ENCODE results near the gene LPP. TPM values are rescaled to one million over a fixed set of nuclear protein-coding genes. Genes with fewer than 3 reads are reported as not detected.

LPP gene
- total RNA-seq, 2 experiments from 2014 or later, result 49.6 to 54.3 TPM

- Mint-ChIP-seq H3K27ac (no peak overlapping the region), H3K4me3 (no peak overlapping the region), H3K9me3 (peaks cover 2% of the 10 kb centered on the region), H3K4me1 (peaks cover 4% of the 10 kb centered on the region), H3K36me3 (peaks cover 45% of the 10 kb centered on the region), H3K27me3 (no peaks in the 10 kb centered on the region)
- ATAC-seq (ENCODE audit: low read depth) (no peak), DNase-seq (no peak)
- POLR2A ChIA-PET, result no interaction called here
Observed at GRCh38 chr3:188489639-188490405, 335.9 kb downstream of the LPP start.

GRCh38 chr3:188490416-188490815 is 336.5 kb downstream of the LPP start:
- H3K36me3 Mint-ChIP-seq, result peaks cover 39% of the 10 kb centered on the region

GRCh38 chr3:188491276-188491687 is 337.3 kb downstream of the LPP start:
- H3K27me3 Mint-ChIP-seq, result no peaks in the 10 kb centered on the region
- H3K36me3 Mint-ChIP-seq, result peaks cover 37% of the 10 kb centered on the region
- no peak for DNase-seq
- ATAC-seq (ENCODE audit: low read depth), result no peak
- peaks cover under 1% of the 10 kb centered on the region for H3K9me3 Mint-ChIP-seq
- H3K4me1 Mint-ChIP-seq, result peaks cover 4% of the 10 kb centered on the region
- POLR2A ChIA-PET, result no interaction called here
- H3K27ac Mint-ChIP-seq, result no peak overlapping the region
- no peak overlapping the region for H3K4me3 Mint-ChIP-seq

More at GRCh38 chr3:188490416-188490815, 336.5 kb downstream of the LPP start:
- Mint-ChIP-seq H3K27ac (no peak overlapping the region), H3K4me1 (peaks cover 4% of the 10 kb centered on the region), H3K9me3 (peaks cover 2% of the 10 kb centered on the region), H3K27me3 (no peaks in the 10 kb centered on the region), H3K4me3 (no peak overlapping the region)
- POLR2A ChIA-PET, result no interaction called here
- DNase-seq (no peak), ATAC-seq (ENCODE audit: low read depth) (no peak)

GRCh38 chr3:188496390-188496789 is 342.4 kb downstream of the LPP start:
- Mint-ChIP-seq H3K36me3 (peaks cover 27% of the 10 kb centered on the region), H3K4me1 (peaks cover 1% of the 10 kb centered on the region), H3K27ac (no peak overlapping the region), H3K4me3 (no peak overlapping the region), H3K9me3 (peaks cover 2% of the 10 kb centered on the region), H3K27me3 (no peaks in the 10 kb centered on the region)
- no peak for ATAC-seq (ENCODE audit: low read depth)
- POLR2A ChIA-PET, result no interaction called here
- no peak for DNase-seq

- DNase-seq (no peak), ATAC-seq (ENCODE audit: low read depth) (no peak)
- POLR2A ChIA-PET, result no interaction called here
- no peak overlapping the region for H3K27ac Mint-ChIP-seq
- no peaks in the 10 kb centered on the region for H3K27me3 Mint-ChIP-seq
- peaks cover 1% of the 10 kb centered on the region for H3K4me1 Mint-ChIP-seq
- H3K4me3 Mint-ChIP-seq, result no peak overlapping the region
- peaks cover 24% of the 10 kb centered on the region for H3K36me3 Mint-ChIP-seq
- peaks cover 3% of the 10 kb centered on the region for H3K9me3 Mint-ChIP-seq
Observed at GRCh38 chr3:188497021-188497420, 343.1 kb downstream of the LPP start.

GRCh38 chr3:188503647-188504046 is 349.7 kb downstream of the LPP start:
- POLR2A ChIA-PET, result no interaction called here
- Mint-ChIP-seq H3K36me3 (peaks cover 38% of the 10 kb centered on the region), H3K9me3 (peaks cover 22% of the 10 kb centered on the region), H3K4me3 (no peak overlapping the region), H3K27ac (no peak overlapping the region), H3K4me1 (peaks cover 9% of the 10 kb centered on the region), H3K27me3 (no peaks in the 10 kb centered on the region)
- no peak for ATAC-seq (ENCODE audit: low read depth)
- DNase-seq, result no peak

GRCh38 chr3:188505151-188505550 is 351.2 kb downstream of the LPP start:
- ATAC-seq (ENCODE audit: low read depth) (no peak), DNase-seq (no peak)
- POLR2A ChIA-PET, result no interaction called here
- Mint-ChIP-seq H3K4me1 (peaks cover 9% of the 10 kb centered on the region), H3K9me3 (peaks cover 22% of the 10 kb centered on the region), H3K27me3 (no peaks in the 10 kb centered on the region), H3K4me3 (no peak overlapping the region), H3K27ac (no peak overlapping the region), H3K36me3 (peaks cover 40% of the 10 kb centered on the region)

- Mint-ChIP-seq H3K36me3 (peaks cover 41% of the 10 kb centered on the region), H3K4me3 (no peak overlapping the region), H3K27me3 (no peaks in the 10 kb centered on the region), H3K27ac (no peak overlapping the region), H3K9me3 (peaks cover 22% of the 10 kb centered on the region), H3K4me1 (peaks cover 9% of the 10 kb centered on the region)
- ATAC-seq (ENCODE audit: low read depth) (no peak), DNase-seq (no peak)
- POLR2A ChIA-PET, result no interaction called here
Observed at GRCh38 chr3:188505911-188506310, 352.0 kb downstream of the LPP start.

- H3K4me1 Mint-ChIP-seq, result peaks cover 9% of the 10 kb centered on the region
- no peak overlapping the region for H3K4me3 Mint-ChIP-seq
- H3K27me3 Mint-ChIP-seq, result no peaks in the 10 kb centered on the region
- no peak for ATAC-seq (ENCODE audit: low read depth)
- H3K27ac Mint-ChIP-seq, result no peak overlapping the region
- no peak for DNase-seq
- peaks cover 20% of the 10 kb centered on the region for H3K9me3 Mint-ChIP-seq
- H3K36me3 Mint-ChIP-seq, result peaks cover 40% of the 10 kb centered on the region
- POLR2A ChIA-PET, result no interaction called here
Observed at GRCh38 chr3:188506446-188506845, 352.5 kb downstream of the LPP start.

GRCh38 chr3:188507244-188507720 is 353.3 kb downstream of the LPP start:
- Mint-ChIP-seq H3K9me3 (peaks cover 18% of the 10 kb centered on the region), H3K4me3 (no peak overlapping the region), H3K4me1 (peaks cover 9% of the 10 kb centered on the region), H3K36me3 (peaks cover 39% of the 10 kb centered on the region), H3K27ac (no peak overlapping the region), H3K27me3 (no peaks in the 10 kb centered on the region)
- peak; percentile 50 for ATAC-seq (ENCODE audit: low read depth)
- no peak for DNase-seq
- POLR2A ChIA-PET, result interaction anchor here (0.7 kb wide), 1 partner anchor 349 kb away, joined by 3 read pairs; no protein-coding TSS in a partner anchor

GRCh38 chr3:188508454-188508853 is 354.5 kb downstream of the LPP start:
- ATAC-seq (ENCODE audit: low read depth) (no peak), DNase-seq (no peak)
- Mint-ChIP-seq H3K4me1 (peaks cover 9% of the 10 kb centered on the region), H3K27me3 (no peaks in the 10 kb centered on the region), H3K27ac (no peak overlapping the region), H3K36me3 (peaks cover 38% of the 10 kb centered on the region), H3K9me3 (peaks cover 16% of the 10 kb centered on the region), H3K4me3 (no peak overlapping the region)
- POLR2A ChIA-PET, result no interaction called here

- POLR2A ChIA-PET, result no interaction called here
Observed at GRCh38 chr3:188509316-188509715, 355.4 kb downstream of the LPP start.

GRCh38 chr3:188510366-188510765 is 356.4 kb downstream of the LPP start:
- ATAC-seq (ENCODE audit: low read depth) (no peak), DNase-seq (no peak)
- Mint-ChIP-seq H3K27ac (no peak overlapping the region), H3K4me1 (peaks cover 7% of the 10 kb centered on the region), H3K9me3 (peaks cover 4% of the 10 kb centered on the region), H3K4me3 (no peak overlapping the region), H3K27me3 (no peaks in the 10 kb centered on the region), H3K36me3 (peaks cover 28% of the 10 kb centered on the region)
- POLR2A ChIA-PET, result no interaction called here

More at GRCh38 chr3:188509316-188509715, 355.4 kb downstream of the LPP start:
- H3K36me3 Mint-ChIP-seq, result peaks cover 29% of the 10 kb centered on the region
- H3K4me1 Mint-ChIP-seq, result peaks cover 9% of the 10 kb centered on the region
- DNase-seq, result no peak
- H3K27me3 Mint-ChIP-seq, result no peaks in the 10 kb centered on the region
- no peak overlapping the region for H3K4me3 Mint-ChIP-seq
- no peak for ATAC-seq (ENCODE audit: low read depth)
- peaks cover 8% of the 10 kb centered on the region for H3K9me3 Mint-ChIP-seq
- H3K27ac Mint-ChIP-seq, result no peak overlapping the region

- H3K4me3 Mint-ChIP-seq, result no peak overlapping the region
- POLR2A ChIA-PET, result no interaction called here
- DNase-seq (no peak), ATAC-seq (ENCODE audit: low read depth) (no peak)
- H3K27ac Mint-ChIP-seq, result no peak overlapping the region
- no peaks in the 10 kb centered on the region for H3K4me1 Mint-ChIP-seq
- peaks cover 28% of the 10 kb centered on the region for H3K36me3 Mint-ChIP-seq
- H3K9me3 Mint-ChIP-seq, result peaks cover 3% of the 10 kb centered on the region
- no peaks in the 10 kb centered on the region for H3K27me3 Mint-ChIP-seq
Observed at GRCh38 chr3:188513662-188514328, 359.8 kb downstream of the LPP start.
